HTERT RPE-1 (cell line): ENCODE data around the gene PCOLCE2.

Experiments used
- in situ Hi-C: fragments of 300-500 bp; cut with MboI; formaldehyde crosslinking; loops from 4 replicates; pipeline ENCODE4 v1.14.3; 2020; ENCODE audit warnings: low sequenced_read_pairs

PCOLCE2 gene

GRCh38 chr3:142866841-142867631 lies 21.8 kb downstream of the PCOLCE2 start:
- in situ Hi-C loops = no loop called here

GRCh38 chr3:142863930-142864920 lies 24.7 kb downstream of the PCOLCE2 start:
- in situ Hi-C loops = no loop called here

- in situ Hi-C loops = no loop called here
These were observed 25.7 kb downstream of the PCOLCE2 start for GRCh38 chr3:142863010-142863817.

- in situ Hi-C loops = no loop called here
These were observed 27.0 kb downstream of the PCOLCE2 start for GRCh38 chr3:142861926-142862325.

GRCh38 chr3:142858043-142858442 lies 30.8 kb downstream of the PCOLCE2 start:
- in situ Hi-C loops = no loop called here

GRCh38 chr3:142857056-142857455 lies 31.8 kb downstream of the PCOLCE2 start:
- in situ Hi-C loops = no loop called here

GRCh38 chr3:142853270-142854168 lies 35.4 kb downstream of the PCOLCE2 start:
- in situ Hi-C loops = no loop called here

- in situ Hi-C loops = no loop called here
These were observed 36.9 kb downstream of the PCOLCE2 start for GRCh38 chr3:142852009-142852408.

GRCh38 chr3:142850395-142851023 lies 38.4 kb downstream of the PCOLCE2 start:
- in situ Hi-C loops = no loop called here

- in situ Hi-C loops = loop anchor here (25.0 kb wide), 1 partner anchor 138 kb away; no protein-coding TSS in a partner anchor
These were observed 39.7 kb downstream of the PCOLCE2 start for GRCh38 chr3:142849148-142849547.

- in situ Hi-C loops = loop anchor here (25.0 kb wide), 1 partner anchor 140 kb away; no protein-coding TSS in a partner anchor
These were observed 41.9 kb downstream of the PCOLCE2 start for GRCh38 chr3:142846779-142847577.

- in situ Hi-C loops = loop anchor here (25.0 kb wide), 1 partner anchor 143 kb away; no protein-coding TSS in a partner anchor
These were observed 44.4 kb downstream of the PCOLCE2 start for GRCh38 chr3:142844339-142844977.

- in situ Hi-C loops = loop anchor here (25.0 kb wide), 1 partner anchor 147 kb away; no protein-coding TSS in a partner anchor
These were observed 49.1 kb downstream of the PCOLCE2 start for GRCh38 chr3:142839831-142840230.

- in situ Hi-C loops = loop anchor here (25.0 kb wide), 1 partner anchor 150 kb away; no protein-coding TSS in a partner anchor
These were observed 51.4 kb downstream of the PCOLCE2 start for GRCh38 chr3:142837526-142837925.

GRCh38 chr3:142828703-142829305 lies 60.1 kb downstream of the PCOLCE2 start:
- in situ Hi-C loops = loop anchor here (25.0 kb wide), 1 partner anchor 158 kb away; no protein-coding TSS in a partner anchor

GRCh38 chr3:142819179-142819578 lies 69.7 kb downstream of the PCOLCE2 start:
- in situ Hi-C loops = no loop called here

- in situ Hi-C loops = no loop called here
These were observed 70.2 kb downstream of the PCOLCE2 start for GRCh38 chr3:142818651-142819050.
